CD4-positive, alpha-beta T cell treated with Interleukin-17A for 1 hour (primary cell): ENCODE data around the gene C17orf107.

ENCODE experiments used
- DNase-seq: peaks from one replicate; pipeline ENCODE4 v3.0.0-alpha.2; 2020

The C17orf107 gene

DNA sequence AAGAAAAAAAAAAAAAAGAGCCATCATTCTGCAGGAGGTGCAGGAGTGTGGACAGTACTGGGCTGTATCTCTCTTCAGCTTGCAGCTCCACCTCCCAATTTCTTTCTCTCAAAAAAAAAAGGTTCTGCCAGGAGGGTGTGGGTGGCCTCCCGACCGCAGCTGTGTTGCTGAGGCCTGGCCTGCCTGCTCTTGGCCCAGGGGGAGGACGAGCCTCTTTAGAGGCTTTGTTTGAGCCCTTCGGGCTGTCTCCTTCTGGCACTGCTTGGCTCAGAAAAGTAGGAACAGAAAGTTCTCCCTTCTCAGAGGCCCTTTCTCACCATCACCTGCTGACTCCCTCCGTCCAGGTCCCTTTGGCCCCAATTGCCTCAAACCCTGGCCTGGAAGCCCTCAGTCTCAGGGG lies 22.2 kb upstream of the C17orf107 start:
- no peak for DNase-seq

DNA sequence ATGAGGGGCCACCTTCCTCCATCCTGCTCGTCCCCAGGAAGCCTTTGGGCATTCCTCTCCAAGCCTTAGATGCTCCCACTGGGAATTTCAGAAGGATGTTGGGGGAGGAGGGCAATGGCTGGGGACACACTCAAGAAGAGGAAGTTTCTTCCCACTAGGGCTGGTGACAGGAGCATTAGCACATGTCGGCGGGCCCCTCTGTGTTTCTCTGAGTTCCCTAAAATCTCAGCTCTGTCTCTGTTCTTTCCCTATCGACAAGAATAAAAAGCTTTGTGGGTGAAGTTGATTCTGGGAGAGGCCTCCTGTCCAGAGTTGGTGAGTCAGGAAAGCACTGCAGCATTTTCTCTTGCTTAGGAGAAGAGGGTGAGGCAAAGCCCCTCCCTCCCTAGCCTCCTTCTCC lies 19.7 kb upstream of the C17orf107 start:
- DNase-seq = no peak

DNA sequence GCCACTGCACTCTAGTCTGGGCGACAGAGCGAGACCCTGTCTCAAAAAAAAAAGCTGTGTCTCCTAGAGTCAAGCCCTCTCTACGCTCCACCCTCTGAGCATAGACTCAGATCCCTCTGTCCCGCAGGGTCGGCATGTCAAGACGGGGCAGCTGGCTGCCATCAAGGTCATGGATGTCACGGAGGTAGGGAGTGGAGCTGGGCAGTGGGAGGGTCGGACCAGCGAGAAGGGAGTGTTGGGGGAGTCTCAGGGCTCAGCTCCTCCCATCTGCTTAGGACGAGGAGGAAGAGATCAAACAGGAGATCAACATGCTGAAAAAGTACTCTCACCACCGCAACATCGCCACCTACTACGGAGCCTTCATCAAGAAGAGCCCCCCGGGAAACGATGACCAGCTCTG lies 18.5 kb upstream of the C17orf107 start:
- DNase-seq = no peak

DNA sequence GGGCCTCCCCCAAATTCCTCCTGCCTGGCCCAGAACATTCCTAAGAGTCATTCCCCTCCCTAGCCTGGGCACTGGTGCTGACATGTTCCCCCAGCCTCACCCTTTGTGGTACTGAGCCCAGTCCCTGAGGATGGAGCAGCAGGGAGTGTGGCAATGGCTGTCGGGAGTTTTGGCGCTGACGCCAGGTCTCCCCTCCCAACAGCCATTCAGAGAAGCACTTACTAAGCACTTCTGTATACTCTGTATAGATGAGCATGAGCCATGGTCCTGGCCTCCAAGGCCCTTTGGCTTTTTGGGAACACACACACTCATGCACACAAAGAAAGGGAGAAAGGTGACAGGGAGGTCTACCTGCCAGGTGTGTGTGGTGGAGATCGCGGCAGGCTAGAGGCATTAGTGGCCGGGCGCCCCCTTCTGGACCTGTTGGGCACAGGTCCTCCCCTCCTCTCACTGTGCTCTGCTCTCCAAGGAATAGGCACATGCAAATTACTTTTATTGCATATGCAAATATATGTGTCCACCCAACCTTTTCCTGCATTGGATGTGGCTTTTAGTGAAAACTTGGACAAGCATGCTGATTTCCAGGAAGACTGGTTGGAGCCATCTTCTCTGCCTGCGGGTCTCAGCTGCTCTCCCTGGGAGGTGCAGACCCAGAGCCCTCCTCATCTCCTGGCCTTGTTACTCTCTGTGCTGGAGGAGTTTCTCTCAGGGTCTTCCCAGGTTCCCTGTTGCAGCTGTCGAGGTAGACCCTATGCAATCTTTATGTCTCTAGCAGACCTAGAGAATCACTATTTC lies 17.4 kb upstream of the C17orf107 start:
- peak; percentile 70 for DNase-seq

DNA sequence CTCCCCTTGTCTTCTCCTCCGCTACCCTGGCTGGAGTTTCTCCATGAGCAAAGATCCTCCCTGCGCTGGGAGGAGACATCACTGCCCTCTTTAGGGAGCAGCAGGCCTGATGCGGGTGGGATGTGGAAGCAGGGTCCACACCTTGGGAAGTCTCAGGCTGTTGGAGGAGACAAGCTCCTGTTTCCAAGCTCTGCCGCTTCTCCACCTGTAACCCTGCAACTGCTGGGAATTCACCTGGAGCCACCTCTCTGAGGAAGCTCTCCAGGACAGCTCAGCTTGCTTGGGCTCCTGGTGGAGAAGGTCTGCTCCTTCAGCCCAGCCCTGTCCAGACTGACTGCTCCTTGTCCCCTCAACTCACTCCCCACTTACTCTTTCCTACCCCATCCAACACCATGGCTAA lies 14.8 kb upstream of the C17orf107 start:
- DNase-seq = no peak

DNA sequence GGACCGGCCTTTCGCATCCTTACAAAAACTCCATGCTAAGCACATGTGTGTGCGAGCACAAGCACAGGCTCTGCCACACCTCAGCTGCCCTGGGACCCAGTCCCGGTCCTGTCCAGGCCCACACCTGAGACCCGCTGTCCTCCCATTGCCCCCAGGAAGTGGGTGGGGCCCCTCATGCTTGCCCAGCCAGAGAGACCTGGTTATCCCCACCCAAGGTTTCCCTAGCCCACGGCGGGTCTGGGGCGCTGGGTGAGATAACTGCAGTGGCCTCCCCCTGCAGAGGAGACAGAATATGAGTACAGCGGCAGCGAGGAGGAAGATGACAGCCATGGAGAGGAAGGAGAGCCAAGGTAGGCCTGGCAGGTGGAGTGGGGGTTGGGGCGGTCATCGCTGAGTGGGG lies 12.5 kb upstream of the C17orf107 start:
- no peak for DNase-seq

DNA sequence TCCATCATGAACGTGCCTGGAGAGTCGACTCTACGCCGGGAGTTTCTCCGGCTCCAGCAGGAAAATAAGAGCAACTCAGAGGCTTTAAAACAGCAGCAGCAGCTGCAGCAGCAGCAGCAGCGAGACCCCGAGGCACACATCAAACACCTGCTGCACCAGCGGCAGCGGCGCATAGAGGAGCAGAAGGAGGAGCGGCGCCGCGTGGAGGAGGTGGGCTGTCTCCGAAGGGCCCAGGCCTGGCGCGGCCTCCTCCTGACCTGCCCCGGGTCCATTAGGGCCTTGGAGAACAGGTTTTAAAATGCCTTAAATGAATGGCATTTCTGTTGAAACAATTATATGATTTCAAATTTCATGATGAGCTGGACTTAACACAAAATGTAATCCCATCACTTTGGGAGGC lies 11.8 kb upstream of the C17orf107 start:
- no peak for DNase-seq

DNA sequence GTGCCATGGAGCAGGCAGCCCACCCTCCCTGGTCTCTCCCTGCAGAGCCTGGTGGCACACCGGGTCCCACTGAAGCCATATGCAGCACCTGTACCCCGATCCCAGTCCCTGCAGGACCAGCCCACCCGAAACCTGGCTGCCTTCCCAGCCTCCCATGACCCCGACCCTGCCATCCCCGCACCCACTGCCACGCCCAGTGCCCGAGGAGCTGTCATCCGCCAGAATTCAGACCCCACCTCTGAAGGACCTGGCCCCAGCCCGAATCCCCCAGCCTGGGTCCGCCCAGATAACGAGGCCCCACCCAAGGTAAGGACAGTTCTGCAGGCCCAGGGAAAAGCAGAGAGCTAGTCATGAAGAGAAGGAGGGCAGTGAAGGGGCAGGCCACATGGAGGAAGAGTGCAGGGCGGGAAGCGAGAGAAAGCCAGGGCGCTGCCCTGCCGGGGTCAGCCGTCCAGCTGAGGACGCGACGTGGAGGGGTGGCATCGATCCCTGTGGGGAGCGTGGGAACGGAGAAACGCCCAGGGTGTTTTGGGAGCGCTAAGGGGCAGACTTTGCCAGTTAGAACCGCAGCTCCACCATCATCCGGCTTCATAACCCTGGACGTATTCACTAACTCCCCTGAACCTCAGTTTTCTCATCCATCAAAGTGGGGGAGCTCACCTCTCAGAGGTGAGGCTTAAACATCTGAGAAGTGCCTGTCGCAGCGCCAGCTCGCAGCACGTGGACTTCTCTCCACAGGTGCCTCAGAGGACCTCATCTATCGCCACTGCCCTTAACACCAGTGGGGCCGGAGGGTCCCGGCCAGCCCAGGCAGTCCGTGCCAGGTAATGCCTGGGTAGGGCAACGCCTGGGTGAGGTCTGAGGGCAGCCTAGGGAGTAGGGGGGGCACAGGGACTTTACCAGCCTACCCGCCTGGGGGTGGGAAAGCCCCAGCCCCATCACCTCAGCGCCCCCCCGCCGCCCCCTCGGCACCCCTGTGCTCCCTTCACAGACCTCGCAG lies 7.6 kb upstream of the C17orf107 start:
- no peak for DNase-seq

DNA sequence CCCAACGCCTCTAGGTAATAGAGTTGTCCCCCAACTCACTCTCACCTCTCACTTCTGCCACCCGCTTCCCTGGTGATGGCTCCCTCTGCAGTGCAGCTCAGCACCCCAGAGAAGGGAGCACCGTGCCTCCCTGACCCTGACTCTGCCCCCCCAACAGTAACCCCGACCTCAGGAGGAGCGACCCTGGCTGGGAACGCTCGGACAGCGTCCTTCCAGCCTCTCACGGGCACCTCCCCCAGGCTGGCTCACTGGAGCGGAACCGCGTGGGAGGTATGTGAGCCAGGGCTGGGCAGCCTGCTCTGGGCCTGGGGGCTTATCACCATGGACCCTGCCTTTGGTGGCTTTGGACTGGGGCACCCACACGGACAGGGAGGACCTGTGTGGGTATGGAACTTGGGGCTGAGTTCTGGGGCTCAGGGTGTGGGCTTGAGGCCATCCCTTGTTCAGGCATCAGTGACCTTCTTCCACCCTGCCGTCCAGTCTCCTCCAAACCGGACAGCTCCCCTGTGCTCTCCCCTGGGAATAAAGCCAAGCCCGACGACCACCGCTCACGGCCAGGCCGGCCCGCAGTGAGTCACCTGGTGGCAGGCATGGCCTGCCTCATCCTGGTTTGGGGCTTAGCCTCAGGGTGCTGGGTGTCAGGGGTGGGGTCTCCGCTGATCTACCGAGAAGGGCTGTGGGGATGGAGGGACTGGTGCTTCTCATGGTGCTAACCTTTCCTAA lies 6.7 kb upstream of the C17orf107 start:
- DNase-seq = no peak

DNA sequence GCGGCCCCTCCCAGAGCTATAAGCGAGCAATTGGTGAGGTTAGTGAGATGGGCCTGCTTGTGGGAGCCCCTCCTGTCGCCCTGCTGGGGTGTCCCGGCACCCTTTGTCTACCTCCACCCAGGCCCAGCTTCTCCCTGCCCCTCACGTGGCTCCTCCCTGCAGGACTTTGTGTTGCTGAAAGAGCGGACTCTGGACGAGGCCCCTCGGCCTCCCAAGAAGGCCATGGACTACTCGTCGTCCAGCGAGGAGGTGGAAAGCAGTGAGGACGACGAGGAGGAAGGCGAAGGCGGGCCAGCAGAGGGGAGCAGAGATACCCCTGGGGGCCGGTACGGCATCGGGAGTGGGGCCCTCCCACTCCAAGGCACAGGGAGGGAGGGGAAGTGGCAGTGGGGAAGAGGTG lies 6.1 kb upstream of the C17orf107 start:
- DNase-seq = no peak

DNA sequence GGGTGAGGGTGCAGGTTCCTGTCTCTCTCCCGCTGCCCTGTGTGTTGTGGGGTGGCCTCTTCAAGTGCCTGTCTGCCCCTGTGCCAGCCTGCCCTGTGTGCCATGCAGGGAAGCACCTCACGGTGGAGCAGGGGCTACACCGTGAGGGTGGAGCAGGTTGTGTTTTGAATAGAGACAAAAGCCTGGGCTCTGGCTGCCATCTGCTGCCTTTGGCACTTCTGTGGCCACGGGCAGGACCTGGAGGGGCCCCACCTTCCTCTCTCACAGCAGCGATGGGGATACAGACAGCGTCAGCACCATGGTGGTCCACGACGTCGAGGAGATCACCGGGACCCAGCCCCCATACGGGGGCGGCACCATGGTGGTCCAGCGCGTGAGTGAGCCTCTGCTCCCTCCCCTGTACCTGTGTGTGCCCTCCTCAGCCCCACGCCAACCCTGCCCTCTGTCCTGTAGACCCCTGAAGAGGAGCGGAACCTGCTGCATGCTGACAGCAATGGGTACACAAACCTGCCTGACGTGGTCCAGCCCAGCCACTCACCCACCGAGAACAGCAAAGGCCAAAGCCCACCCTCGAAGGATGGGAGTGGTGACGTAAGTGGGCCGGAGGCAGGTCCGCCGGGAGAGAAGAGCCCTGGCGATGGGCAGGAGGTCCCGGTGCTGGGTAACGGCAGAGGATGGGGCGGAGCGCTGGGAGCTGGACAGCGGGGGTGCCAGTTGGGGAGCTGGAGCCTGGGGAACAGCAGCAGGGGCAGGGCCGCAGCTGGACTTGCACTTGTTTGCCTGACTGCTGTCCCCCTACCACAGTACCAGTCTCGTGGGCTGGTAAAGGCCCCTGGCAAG lies 5.4 kb upstream of the C17orf107 start:
- no peak for DNase-seq

DNA sequence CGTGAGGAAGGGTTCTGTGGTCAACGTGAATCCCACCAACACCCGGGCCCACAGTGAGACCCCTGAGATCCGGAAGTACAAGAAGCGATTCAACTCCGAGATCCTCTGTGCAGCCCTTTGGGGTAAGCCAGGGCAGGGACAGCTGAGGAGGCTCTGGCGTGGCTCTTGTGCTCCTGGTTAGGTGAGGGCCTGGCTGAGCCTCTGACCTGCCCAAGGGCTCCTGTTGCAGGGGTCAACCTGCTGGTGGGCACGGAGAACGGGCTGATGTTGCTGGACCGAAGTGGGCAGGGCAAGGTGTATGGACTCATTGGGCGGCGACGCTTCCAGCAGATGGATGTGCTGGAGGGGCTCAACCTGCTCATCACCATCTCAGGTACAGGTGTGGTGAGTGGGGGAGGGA lies 4.2 kb upstream of the C17orf107 start:
- DNase-seq = no peak

DNA sequence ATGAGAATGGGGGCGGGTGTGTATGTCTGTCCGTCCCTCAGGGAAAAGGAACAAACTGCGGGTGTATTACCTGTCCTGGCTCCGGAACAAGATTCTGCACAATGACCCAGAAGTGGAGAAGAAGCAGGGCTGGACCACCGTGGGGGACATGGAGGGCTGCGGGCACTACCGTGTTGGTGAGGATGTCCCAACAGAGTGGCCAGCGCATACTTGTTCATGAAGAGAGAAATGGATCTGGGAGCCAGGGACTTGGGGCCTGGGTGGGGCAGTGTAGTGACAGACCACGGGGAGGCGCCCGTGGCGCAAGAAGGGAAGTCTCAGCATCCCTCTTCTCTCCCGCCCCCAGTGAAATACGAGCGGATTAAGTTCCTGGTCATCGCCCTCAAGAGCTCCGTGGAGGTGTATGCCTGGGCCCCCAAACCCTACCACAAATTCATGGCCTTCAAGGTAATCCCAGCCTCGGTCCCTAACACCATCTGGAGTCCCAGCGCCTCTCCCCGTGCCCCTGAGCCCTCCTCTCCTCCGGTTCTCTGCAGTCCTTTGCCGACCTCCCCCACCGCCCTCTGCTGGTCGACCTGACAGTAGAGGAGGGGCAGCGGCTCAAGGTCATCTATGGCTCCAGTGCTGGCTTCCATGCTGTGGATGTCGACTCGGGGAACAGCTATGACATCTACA lies 3.5 kb upstream of the C17orf107 start:
- DNase-seq = no peak

DNA sequence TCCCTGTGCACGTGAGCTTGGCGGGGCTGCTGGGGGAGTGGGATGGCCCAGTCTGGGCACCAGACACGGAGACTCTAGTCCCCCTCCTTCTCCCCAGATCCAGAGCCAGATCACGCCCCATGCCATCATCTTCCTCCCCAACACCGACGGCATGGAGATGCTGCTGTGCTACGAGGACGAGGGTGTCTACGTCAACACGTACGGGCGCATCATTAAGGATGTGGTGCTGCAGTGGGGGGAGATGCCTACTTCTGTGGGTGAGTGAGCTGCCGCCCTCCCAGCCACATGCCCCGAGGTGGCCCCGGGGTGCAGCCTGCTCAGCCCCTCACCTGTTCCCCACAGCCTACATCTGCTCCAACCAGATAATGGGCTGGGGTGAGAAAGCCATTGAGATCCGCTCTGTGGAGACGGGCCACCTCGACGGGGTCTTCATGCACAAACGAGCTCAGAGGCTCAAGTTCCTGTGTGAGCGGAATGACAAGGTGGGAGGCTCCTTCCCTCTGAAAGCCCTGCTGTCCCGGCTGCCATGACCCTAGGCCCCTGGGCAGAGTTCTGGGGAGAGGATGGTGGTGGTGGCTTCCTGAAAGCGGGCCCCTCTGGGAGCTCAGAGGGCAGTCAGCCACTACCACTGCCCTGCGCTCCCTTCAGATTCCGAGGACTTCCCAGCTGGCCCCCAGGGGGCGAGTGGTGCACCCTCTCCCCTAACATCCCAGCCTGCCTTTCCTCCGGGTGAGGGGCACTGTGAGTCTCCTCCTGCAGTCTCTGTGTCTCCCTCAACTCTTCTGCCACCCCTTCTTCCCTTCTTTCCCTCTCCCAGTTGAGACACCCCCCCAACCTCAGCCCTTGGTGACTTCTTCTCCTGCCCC lies 2.8 kb upstream of the C17orf107 start:
- no peak for DNase-seq

DNA sequence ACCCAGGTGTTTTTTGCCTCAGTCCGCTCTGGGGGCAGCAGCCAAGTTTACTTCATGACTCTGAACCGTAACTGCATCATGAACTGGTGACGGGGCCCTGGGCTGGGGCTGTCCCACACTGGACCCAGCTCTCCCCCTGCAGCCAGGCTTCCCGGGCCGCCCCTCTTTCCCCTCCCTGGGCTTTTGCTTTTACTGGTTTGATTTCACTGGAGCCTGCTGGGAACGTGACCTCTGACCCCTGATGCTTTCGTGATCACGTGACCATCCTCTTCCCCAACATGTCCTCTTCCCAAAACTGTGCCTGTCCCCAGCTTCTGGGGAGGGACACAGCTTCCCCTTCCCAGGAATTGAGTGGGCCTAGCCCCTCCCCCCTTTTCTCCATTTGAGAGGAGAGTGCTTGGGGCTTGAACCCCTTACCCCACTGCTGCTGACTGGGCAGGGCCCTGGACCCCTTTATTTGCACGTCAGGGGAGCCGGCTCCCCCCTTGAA lies 2.1 kb upstream of the C17orf107 start:
- DNase-seq = no peak

DNA sequence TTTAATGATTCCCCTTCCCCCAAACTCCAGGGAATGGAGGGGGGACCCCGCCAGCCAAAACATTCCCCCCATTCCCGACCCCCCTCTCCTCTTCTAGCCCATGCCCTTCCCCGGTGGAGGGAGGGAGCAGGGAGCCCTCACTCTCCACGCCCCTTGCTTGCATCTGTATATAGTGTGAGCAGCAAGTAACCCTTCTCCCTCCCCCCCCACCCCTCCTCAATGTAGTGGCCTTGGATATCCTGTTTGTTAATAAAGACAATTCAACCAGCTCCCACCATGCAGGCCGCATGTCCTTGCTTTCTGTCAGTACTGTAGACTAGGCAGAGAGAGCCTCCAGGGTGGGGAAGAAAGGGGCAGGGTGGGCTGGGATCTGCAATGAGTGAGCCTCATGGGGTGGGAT lies 1.6 kb upstream of the C17orf107 start:
- no peak for DNase-seq

DNA sequence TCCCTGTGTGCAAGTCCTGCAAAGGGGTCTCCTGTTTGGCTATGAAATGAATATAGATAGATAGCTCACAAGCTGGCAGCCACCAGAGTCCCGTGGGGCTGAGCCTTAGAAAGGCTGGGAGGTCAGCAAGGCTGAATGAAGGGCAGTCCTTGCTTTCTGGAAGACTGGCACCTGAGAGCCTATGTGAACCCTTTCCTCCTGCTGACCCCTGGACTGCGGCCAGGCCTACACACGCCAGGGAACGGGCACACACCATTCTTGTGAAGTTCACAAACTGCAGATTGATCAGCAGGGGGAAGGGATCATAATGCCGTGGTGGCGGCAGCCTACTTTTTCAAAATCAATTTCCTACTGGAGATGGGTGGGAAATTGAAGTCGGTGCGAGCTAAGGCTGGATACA lies 985 bp upstream of the C17orf107 start:
- no peak for DNase-seq

DNA sequence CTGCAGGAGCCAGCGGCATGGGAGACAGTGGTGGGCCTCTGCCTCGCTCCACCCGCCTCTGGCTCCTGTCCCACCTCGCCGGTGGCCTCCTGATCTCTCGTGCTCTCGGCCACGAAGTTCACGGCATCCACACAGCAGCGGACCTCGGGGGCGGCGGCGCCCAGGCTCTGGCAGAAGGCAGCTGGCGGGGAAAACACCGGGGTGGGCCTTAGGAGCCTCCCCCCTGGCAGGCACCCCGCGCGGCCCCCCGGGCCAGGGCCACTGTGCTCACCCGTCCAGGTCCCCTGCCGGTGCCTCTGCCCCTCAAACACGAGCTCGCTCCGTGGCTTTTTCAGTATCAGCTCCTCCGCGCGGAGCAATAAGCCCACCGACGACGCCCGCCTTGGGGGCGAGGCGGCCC lies 409 bp upstream of the C17orf107 start:
- DNase-seq = no peak

DNA sequence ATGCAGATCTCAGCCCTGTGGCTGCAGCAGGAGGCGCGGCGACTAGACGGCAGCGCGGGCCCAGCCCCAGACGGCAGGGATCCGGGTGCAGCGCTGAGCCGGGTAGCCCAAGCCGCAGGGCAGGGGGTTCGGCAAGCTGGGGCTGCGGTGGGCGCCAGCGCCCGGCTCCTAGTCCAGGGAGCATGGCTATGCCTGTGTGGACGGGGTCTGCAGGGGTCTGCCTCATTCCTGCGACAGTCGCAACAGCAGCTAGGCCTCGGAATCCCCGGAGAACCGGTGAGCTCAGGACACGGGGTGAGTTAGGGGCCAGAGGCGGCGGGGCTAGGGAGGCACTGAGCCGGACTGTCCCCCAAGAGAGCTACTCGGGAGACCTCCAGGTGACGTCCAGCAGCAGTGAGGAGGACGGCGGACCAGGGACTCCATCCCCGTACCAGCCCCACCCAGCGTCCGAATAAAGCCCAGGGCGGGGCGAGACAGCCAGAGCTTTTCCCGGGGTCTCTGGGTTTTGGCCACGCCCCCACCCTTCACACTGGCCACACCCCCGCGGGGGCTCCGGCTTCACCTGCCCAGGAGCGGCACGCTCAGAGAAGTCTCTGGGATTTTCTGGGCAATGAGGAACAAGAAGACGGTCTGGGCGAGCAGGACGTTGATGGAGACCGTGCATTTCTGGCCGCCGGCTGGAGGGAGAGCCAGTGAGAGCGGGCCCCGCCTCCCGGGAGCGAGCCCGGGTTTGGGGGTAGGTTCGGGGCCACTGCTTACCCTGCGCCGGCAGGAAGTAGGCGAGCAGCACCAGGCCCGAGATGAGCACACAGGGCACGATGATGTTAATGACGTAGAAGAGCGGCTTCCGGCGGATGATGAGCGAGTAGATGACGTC lies 1.1 kb downstream of the C17orf107 start:
- DNase-seq = peak; percentile 82
